CD4-positive, alpha-beta T cell treated with Interleukin-6 at 100 ng/mL for 8 hours (primary cell): ENCODE results near the gene TMEM260.
"Not testable (repeated sequence)": the region's sequence is repeated elsewhere in the genome, so short reads cannot be mapped to it uniquely, and the experiment has no call there.

Experiments used
- DNase-seq: peaks from one replicate; pipeline ENCODE4 v3.0.0-alpha.2; 2020; ENCODE audit warnings: mixed read lengths, low spot score

Gene TMEM260

DNA sequence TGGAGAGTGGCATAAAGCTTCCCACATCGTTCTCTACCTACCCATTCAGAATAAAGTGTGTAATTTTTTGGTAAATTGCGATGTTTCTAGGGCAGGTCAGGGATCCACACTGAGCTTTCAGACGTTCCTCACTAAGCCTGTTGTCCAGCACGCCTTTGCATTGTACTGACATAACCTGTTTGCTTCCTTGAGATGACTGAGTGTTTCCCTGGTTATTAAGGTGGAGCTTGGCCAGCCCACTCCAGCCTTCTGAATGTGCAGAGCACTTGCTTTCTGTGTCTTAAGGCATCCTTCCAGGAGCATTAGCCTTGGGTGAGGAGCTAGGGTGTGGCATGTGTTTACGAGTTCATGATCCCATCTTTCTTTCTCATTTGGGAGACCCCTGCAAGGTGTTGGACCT lies 96.4 kb downstream of the TMEM260 start:
- no peak for DNase-seq

DNA sequence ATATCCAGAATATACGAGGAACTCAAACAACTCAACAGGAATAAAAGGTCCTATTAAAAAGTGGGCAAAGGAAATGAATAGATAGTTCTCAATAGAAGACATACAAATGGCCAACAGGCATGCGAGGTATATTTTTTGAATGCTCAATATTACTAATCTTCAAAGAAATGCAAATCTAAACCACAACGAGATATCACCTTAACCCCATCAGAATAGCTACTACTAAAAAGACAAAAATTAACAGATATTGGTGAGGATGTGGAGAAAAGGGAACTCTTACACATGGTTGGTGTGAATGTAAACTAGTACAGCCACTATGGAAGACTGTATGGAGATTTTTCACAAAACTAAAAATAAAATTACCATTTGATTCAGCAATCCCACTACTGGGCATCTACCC lies 99.2 kb downstream of the TMEM260 start:
- no peak for DNase-seq

DNA sequence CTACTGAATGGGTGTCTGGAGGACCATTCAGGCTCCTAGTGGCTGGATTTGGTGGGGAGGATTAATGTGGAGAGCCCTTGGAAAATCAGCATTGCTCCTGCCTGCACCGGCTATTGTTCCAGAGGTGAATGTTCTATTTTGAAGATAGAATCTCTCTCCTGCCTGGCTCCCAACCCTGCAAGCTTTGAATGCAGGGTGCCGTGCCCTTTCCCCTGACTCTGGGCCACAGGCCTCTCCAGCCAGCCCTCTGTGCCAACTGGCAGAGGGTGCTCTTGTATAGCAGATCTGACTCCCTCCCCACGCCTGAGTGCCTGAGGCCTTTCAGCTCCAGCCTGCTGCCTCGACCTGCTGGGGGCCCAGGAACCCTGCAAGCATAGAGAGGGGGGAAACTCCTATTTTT lies 106.8 kb downstream of the TMEM260 start:
- DNase-seq, result no peak

DNA sequence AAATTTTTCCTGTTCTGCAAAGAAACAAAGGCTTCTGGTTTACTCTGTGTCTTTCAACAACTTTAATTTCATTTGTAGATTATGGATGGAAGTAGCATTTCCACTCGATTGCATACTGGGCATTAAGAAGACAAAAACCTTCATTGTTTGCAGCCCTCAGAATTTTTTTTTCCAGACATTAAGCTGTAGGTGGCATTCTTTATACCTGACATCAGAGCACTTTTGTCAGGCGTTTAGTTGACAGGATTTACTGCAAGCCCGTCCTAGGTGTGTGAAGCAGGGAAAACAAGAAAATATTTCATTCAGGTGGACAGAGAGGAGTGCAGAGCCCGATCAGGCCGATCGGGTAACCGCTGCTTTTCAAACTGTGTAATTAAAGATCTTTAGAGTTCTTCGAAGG lies 107.5 kb downstream of the TMEM260 start:
- DNase-seq, result no peak

DNA sequence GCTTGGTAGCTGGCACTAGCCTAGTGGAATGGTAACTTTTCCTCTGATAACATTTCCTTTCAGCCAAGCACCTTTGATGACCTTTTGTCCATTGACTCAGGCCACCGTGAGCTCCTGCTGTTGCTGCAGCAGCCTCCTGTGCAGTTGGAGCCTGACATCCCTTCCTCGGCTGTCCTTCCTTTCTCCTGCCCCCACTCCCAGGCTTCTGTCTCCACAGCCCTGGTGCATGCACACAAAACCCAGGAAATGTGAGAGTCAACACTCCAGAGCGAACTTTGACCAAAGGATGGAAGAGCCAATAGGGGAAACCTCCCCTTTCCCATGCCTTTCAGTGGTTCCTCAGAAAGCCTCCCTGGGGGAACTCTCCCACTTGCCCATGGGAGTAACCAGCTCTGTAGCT lies 115.0 kb downstream of the TMEM260 start:
- no peak for DNase-seq

DNA sequence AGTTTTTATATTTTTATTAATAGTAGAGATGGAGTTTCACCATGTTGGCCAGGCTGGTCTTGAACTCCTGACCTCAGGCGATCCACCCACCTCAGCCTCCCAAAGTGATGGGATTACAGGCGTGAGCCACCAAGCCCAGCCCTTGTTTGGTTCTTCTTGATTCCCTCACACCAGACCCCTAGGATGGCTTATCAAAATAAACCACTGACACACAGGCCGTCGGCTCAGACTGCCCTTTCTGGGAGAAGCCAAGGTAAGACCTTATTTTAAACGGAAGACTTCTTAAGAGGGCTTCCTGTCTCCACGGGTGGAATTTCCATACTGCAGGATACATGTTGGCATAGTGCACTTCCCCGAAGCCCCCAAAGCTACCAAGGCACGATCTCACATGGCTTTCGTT lies 115.6 kb downstream of the TMEM260 start:
- not testable (repeated sequence) for DNase-seq
